Neural progenitor cell (in vitro differentiated cells): ENCODE data around the gene MAPK4. TPM values are rescaled to one million over a fixed set of nuclear protein-coding genes. Genes with fewer than 3 reads are reported as not detected.

Experiments
- DNase-seq: peaks from one replicate; pipeline ENCODE4 v3.0.0-alpha.2; 2016; ENCODE audit warnings: low spot score
- H2AFZ ChIP-seq: fragments of 200-600 bp; sonication (generic); replicated peaks from 2 replicates; pipeline ENCODE4 v1.6.1; 2016; ENCODE audit warnings: antibody characterized with exemption
- H3F3A ChIP-seq: fragments of 200-600 bp; sonication (generic); 2 replicates; pipeline ENCODE4 v1.6.1; 2016; ENCODE audit warnings: antibody characterized with exemption, low read depth
- H3K27ac ChIP-seq: fragments of 200-600 bp; sonication (generic); 2 replicates; pipeline ENCODE4 v1.5.1; 2016; ENCODE audit warnings: mild to moderate bottlenecking
- H3K27me3 ChIP-seq: fragments of 200-600 bp; sonication (generic); 2 replicates; pipeline ENCODE4 v1.6.1; 2016; ENCODE audit warnings: mild to moderate bottlenecking, moderate library complexity
- H3K36me3 ChIP-seq: fragments of 200-600 bp; sonication (generic); 2 replicates; pipeline ENCODE4 v1.5.1; 2016
- H3K4me1 ChIP-seq: fragments of 200-600 bp; sonication (generic); 2 replicates; pipeline ENCODE4 v1.6.1; 2016; ENCODE audit warnings: mixed run types
- H3K4me2 ChIP-seq: fragments of 200-600 bp; sonication (generic); 2 replicates; pipeline ENCODE4 v1.6.1; 2016
- H3K4me3 ChIP-seq: fragments of 200-600 bp; sonication (generic); 2 replicates; pipeline ENCODE4 v1.5.1; 2016
- H3K79me2 ChIP-seq: fragments of 200-600 bp; sonication (generic); 2 replicates; pipeline ENCODE4 v1.6.1; 2016; ENCODE audit warnings: low read depth
- H3K9ac ChIP-seq: fragments of 200-600 bp; sonication (generic); 2 replicates; pipeline ENCODE4 v1.6.1; 2016
- H3K9me3 ChIP-seq: fragments of 200-600 bp; sonication (generic); 2 replicates; pipeline ENCODE4 v1.5.1; 2016; ENCODE audit warnings: low read depth
- H4K20me1 ChIP-seq: fragments of 200-600 bp; sonication (generic); 2 replicates; pipeline ENCODE4 v1.6.1; 2016; ENCODE audit warnings: low read depth
- H3K27ac Mint-ChIP-seq: 3 replicates; pipeline ENCODE4 v1.8.0; 2021; ENCODE audit warnings: mixed read lengths
- H3K27me3 Mint-ChIP-seq: 2 replicates; pipeline ENCODE4 v1.8.0; 2022; ENCODE audit warnings: low read depth, mild to moderate bottlenecking, inconsistent platforms, moderate library complexity, mixed read lengths; ENCODE audit not compliant: insufficient read depth
- H3K36me3 Mint-ChIP-seq: 3 replicates; pipeline ENCODE4 v1.8.0; 2021; ENCODE audit warnings: mixed read lengths
- H3K4me1 Mint-ChIP-seq: 3 replicates; pipeline ENCODE4 v1.8.0; 2021; ENCODE audit warnings: mixed read lengths
- H3K4me3 Mint-ChIP-seq: 3 replicates; pipeline ENCODE4 v1.8.0; 2021; ENCODE audit warnings: mild to moderate bottlenecking, moderate library complexity, mixed read lengths
- H3K9me3 Mint-ChIP-seq: 3 replicates; pipeline ENCODE4 v1.8.0; 2020; ENCODE audit warnings: mixed read lengths
- CTCF ChIP-seq: fragments of 200-600 bp; sonication (generic); IDR thresholded peaks from 2 replicates; pipeline ENCODE4 v1.5.1; 2017; ENCODE audit warnings: antibody characterized with exemption, mild to moderate bottlenecking
- EZH2 ChIP-seq: fragments of 200-600 bp; sonication (generic); IDR thresholded peaks from 2 replicates; pipeline ENCODE4 v1.6.1; 2017; ENCODE audit warnings: antibody characterized with exemption, mild to moderate bottlenecking, moderate library complexity
- EZH2phosphoT487 ChIP-seq: fragments of 200-600 bp; sonication (generic); IDR thresholded peaks from 2 replicates; pipeline ENCODE4 v1.6.1; 2017; ENCODE audit warnings: antibody characterized with exemption
- total RNA-seq: library from RNA; depleted of rRNA; stranded (reverse); fragments of >200 nt; gene quantifications from 2 replicates; pipeline ENCODE4 v1.2.3, GENCODE V29; 2015; ENCODE audit warnings: low replicate concordance

Gene MAPK4
- total RNA-seq, 1 donor from 2014 or later = 7.0 TPM

DNA sequence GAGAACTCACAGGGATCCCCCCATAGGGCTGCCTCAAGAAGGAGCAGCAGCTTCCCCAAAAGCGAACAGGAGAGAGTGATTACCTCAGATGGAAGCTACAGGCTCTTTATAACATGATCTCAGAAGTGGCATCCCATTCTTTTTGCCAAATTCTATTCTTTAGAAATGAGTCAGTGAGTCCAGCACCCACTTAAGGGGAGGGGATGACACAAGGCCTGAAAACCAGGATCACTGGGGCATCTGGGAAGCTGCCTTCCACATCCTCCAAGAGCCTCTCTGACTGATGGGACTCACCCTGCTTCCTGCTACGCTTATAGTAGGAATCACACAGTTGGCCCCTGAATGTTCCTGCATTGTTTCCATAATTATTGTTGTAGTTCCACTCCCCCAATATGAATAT lies 96.5 kb downstream of the MAPK4 start:
- Histone ChIP-seq H3K27me3 (no peaks in the 10 kb centered on the region), H3K9me3 (no peaks in the 10 kb centered on the region), H3K27ac (no peak overlapping the region), H3K4me1 (peaks cover 21% of the 10 kb centered on the region), H2AFZ (no peak overlapping the region), H3K79me2 (no peaks in the 10 kb centered on the region), H3F3A (no peaks in the 10 kb centered on the region), H3K36me3 (no peaks in the 10 kb centered on the region), H3K4me3 (no peak overlapping the region), H3K9ac (no peak overlapping the region), H4K20me1 (no peaks in the 10 kb centered on the region), H3K4me2 (no peak overlapping the region)
- Mint-ChIP-seq H3K4me1 (peaks cover 31% of the 10 kb centered on the region), H3K9me3 (peaks cover 3% of the 10 kb centered on the region), H3K27me3 (peaks cover 3% of the 10 kb centered on the region), H3K36me3 (peaks cover 21% of the 10 kb centered on the region), H3K4me3 (no peak overlapping the region), H3K27ac (no peak overlapping the region)
- TF ChIP-seq CTCF (no peak), EZH2 (no peak), EZH2phosphoT487 (no peak)
- no peak for DNase-seq

DNA sequence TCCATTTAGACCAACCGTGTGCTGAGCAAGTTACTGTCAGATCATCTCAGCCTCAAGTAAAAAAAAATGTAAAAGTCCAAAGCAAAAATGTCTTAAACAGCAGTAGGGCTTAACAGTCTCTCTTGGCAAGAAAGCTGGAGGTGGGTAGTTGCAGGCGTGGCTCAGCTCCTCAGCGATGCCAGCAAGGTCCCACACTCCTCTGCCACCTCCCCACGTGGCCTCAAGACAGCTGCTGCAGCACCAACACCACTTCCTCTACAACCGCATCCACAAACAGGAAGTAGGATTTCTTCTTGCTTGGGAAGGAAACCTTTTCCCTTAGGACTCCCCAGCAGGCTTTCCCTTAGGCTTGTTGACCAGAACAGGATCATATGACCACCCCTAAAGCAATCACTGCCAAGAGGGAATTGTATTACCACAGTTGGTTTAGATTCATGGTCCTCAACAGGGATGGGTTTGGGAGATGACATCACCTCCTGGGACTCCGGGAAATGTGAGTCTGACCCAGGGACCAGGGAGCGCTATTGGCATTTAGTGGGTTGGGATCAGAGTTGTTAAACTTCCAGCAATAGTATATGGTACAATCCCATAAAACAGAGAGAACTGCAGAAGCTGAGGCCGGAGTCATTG lies 97.1 kb downstream of the MAPK4 start:
- Mint-ChIP-seq H3K36me3 (peaks cover 21% of the 10 kb centered on the region), H3K4me3 (no peak overlapping the region), H3K4me1 (peaks cover 31% of the 10 kb centered on the region), H3K27me3 (peaks cover 2% of the 10 kb centered on the region), H3K9me3 (peaks cover 8% of the 10 kb centered on the region), H3K27ac (no peak overlapping the region)
- no peaks in the 10 kb centered on the region for H4K20me1 ChIP-seq
- no peak overlapping the region for H3K4me3 ChIP-seq
- H3K27me3 ChIP-seq = no peaks in the 10 kb centered on the region
- H3F3A ChIP-seq = no peaks in the 10 kb centered on the region
- no peak overlapping the region for H2AFZ ChIP-seq
- no peak for DNase-seq
- no peaks in the 10 kb centered on the region for H3K79me2 ChIP-seq
- H3K9ac ChIP-seq = no peak overlapping the region
- TF ChIP-seq EZH2 (no peak), CTCF (no peak), EZH2phosphoT487 (no peak)
- H3K27ac ChIP-seq = no peak overlapping the region
- H3K4me2 ChIP-seq = no peak overlapping the region
- H3K4me1 ChIP-seq = peaks cover 21% of the 10 kb centered on the region
- no peaks in the 10 kb centered on the region for H3K36me3 ChIP-seq
- H3K9me3 ChIP-seq = no peaks in the 10 kb centered on the region

DNA sequence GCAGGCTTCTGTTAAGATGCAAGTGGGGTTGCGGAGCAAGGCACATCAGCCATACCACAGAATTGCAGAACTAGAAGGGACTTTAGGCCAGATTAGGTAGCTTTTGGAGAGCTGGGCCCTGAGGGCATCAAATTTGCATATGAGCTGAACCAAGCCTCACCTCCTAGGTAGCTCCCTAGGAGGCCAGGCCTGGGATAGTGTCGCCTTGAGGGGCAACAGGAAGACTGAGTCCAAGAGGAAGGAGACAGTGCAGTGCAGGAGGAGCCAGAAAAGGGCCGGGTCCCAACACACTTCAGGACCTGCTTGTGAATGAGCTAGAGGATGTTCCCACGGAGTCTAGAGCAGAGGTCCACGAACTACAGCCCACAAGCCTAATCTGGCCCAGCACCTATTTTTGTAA lies 98.7 kb downstream of the MAPK4 start:
- Histone ChIP-seq H3K27ac (no peak overlapping the region), H2AFZ (no peak overlapping the region), H3K4me3 (no peak overlapping the region), H3K27me3 (no peaks in the 10 kb centered on the region), H3K4me2 (no peak overlapping the region), H3K9me3 (no peaks in the 10 kb centered on the region), H4K20me1 (no peaks in the 10 kb centered on the region), H3F3A (peaks cover 7% of the 10 kb centered on the region), H3K79me2 (no peaks in the 10 kb centered on the region), H3K36me3 (no peaks in the 10 kb centered on the region), H3K4me1 (peaks cover 35% of the 10 kb centered on the region), H3K9ac (no peak overlapping the region)
- Mint-ChIP-seq H3K4me1 (peaks cover 41% of the 10 kb centered on the region), H3K27me3 (peaks cover 2% of the 10 kb centered on the region), H3K4me3 (no peak overlapping the region), H3K27ac (no peak overlapping the region), H3K36me3 (peaks cover 31% of the 10 kb centered on the region), H3K9me3 (peaks cover 16% of the 10 kb centered on the region)
- no peak for TF ChIP-seq CTCF
- TF ChIP-seq EZH2 = no peak
- no peak for TF ChIP-seq EZH2phosphoT487
- DNase-seq = no peak
